Measurements from ENCODE around the gene KIAA1958. TPM values are rescaled to one million over a fixed set of nuclear protein-coding genes. Genes with fewer than 3 reads are reported as not detected.

Gene KIAA1958
- total RNA-seq, 1 donor from 2014 or later, result 12.0 TPM

GRCh38 chr9:112694706-112695555 lies 208.3 kb downstream of the KIAA1958 start:
- no peaks in the 10 kb centered on the region for H3K4me1 ChIP-seq (ENCODE audit: insufficient read depth, low read length)
- H4K20me1 ChIP-seq (ENCODE audit: insufficient read depth, low read length), result peaks cover 3% of the 10 kb centered on the region
- H3K9me3 ChIP-seq (ENCODE audit: insufficient read depth, low read depth, low read length), result no peaks in the 10 kb centered on the region
- Mint-ChIP-seq H3K27me3 (ENCODE audit: low read depth, unreplicated experiment) (no peaks in the 10 kb centered on the region), H3K4me3 (ENCODE audit: unreplicated experiment) (no peak overlapping the region), H3K36me3 (ENCODE audit: low read depth, unreplicated experiment) (peaks cover 25% of the 10 kb centered on the region), H3K9me3 (ENCODE audit: unreplicated experiment) (no peaks in the 10 kb centered on the region), H3K4me1 (ENCODE audit: low read depth, unreplicated experiment) (peaks cover 7% of the 10 kb centered on the region), H3K27ac (ENCODE audit: unreplicated experiment) (no peak overlapping the region)
- no peak overlapping the region for H3K4me3 ChIP-seq (ENCODE audit: insufficient read depth, low read depth, low read length)
- no peaks in the 10 kb centered on the region for H3K27me3 ChIP-seq (ENCODE audit: insufficient read depth, low read length)
- H3K4me2 ChIP-seq (ENCODE audit: low read length), result no peak overlapping the region
- peaks cover 14% of the 10 kb centered on the region for H3K36me3 ChIP-seq (ENCODE audit: insufficient read depth, low read length)
- no peaks in the 10 kb centered on the region for H3K79me2 ChIP-seq (ENCODE audit: insufficient read depth, low read length)
- TF ChIP-seq, protein P1, sequence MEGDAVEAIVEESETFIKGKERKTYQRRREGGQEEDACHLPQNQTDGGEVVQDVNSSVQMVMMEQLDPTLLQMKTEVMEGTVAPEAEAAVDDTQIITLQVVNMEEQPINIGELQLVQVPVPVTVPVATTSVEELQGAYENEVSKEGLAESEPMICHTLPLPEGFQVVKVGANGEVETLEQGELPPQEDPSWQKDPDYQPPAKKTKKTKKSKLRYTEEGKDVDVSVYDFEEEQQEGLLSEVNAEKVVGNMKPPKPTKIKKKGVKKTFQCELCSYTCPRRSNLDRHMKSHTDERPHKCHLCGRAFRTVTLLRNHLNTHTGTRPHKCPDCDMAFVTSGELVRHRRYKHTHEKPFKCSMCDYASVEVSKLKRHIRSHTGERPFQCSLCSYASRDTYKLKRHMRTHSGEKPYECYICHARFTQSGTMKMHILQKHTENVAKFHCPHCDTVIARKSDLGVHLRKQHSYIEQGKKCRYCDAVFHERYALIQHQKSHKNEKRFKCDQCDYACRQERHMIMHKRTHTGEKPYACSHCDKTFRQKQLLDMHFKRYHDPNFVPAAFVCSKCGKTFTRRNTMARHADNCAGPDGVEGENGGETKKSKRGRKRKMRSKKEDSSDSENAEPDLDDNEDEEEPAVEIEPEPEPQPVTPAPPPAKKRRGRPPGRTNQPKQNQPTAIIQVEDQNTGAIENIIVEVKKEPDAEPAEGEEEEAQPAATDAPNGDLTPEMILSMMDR (IDR thresholded peaks at IDR 0.05; ENCODE audit: insufficient read depth, low read depth, low read length), result no peak
- no peak for TF ChIP-seq EZH2 (IDR thresholded peaks at IDR 0.05; ENCODE audit: insufficient read depth, low read length)
- no peak overlapping the region for H3K27ac ChIP-seq (ENCODE audit: low read depth, low read length)
- H2AFZ ChIP-seq (ENCODE audit: low read depth, low read length), result no peak overlapping the region
- no peak overlapping the region for H3K9ac ChIP-seq (ENCODE audit: low read length)
- DNase-seq (ENCODE audit: low read depth), result no peak
- FAIRE-seq, result no peak

DNA sequence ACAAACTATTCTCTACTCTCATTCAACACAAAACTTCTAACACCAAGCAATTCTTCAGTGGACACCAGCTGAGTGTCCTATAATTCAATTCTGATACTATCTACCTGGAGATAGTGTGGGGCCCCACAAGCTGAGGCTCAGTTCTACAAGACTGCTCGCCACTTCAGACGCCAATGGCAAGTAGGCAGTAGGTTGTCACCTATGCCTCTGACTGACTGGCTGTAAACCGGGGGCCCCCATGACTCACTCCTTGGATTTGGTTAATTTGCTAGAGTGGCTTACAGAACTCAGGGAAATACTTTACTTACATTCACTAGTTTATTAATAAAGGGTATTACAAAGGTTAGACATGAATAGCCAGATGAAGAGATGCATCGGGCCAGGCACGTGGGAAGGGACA lies 209.8 kb downstream of the KIAA1958 start:
- no peak overlapping the region for H3K4me3 Mint-ChIP-seq (ENCODE audit: unreplicated experiment)
- no peak overlapping the region for H3K27ac ChIP-seq (ENCODE audit: low read depth, low read length)
- no peaks in the 10 kb centered on the region for H3K27me3 Mint-ChIP-seq (ENCODE audit: low read depth, unreplicated experiment)
- no peak for FAIRE-seq
- H3K9ac ChIP-seq (ENCODE audit: low read length), result no peak overlapping the region
- H2AFZ ChIP-seq (ENCODE audit: low read depth, low read length), result no peak overlapping the region
- peaks cover 10% of the 10 kb centered on the region for H3K4me1 Mint-ChIP-seq (ENCODE audit: low read depth, unreplicated experiment)
- peaks cover 3% of the 10 kb centered on the region for H4K20me1 ChIP-seq (ENCODE audit: insufficient read depth, low read length)
- H3K4me3 ChIP-seq (ENCODE audit: insufficient read depth, low read depth, low read length), result no peak overlapping the region
- H3K9me3 Mint-ChIP-seq (ENCODE audit: unreplicated experiment), result no peaks in the 10 kb centered on the region
- peaks cover 14% of the 10 kb centered on the region for H3K36me3 ChIP-seq (ENCODE audit: insufficient read depth, low read length)
- no peaks in the 10 kb centered on the region for H3K4me1 ChIP-seq (ENCODE audit: insufficient read depth, low read length)
- TF ChIP-seq, protein P1 (IDR thresholded peaks at IDR 0.05; ENCODE audit: insufficient read depth, low read depth, low read length), result no peak
- no peak for TF ChIP-seq EZH2 (IDR thresholded peaks at IDR 0.05; ENCODE audit: insufficient read depth, low read length)
- no peak for DNase-seq (ENCODE audit: low read depth)
- no peak overlapping the region for H3K4me2 ChIP-seq (ENCODE audit: low read length)
- H3K27ac Mint-ChIP-seq (ENCODE audit: unreplicated experiment), result no peak overlapping the region
- no peaks in the 10 kb centered on the region for H3K79me2 ChIP-seq (ENCODE audit: insufficient read depth, low read length)
- H3K36me3 Mint-ChIP-seq (ENCODE audit: low read depth, unreplicated experiment), result peaks cover 17% of the 10 kb centered on the region
- H3K9me3 ChIP-seq (ENCODE audit: insufficient read depth, low read depth, low read length), result no peaks in the 10 kb centered on the region
- H3K27me3 ChIP-seq (ENCODE audit: insufficient read depth, low read length), result no peaks in the 10 kb centered on the region

GRCh38 chr9:112699230-112699629 lies 212.6 kb downstream of the KIAA1958 start:
- Mint-ChIP-seq H3K36me3 (ENCODE audit: low read depth, unreplicated experiment) (peaks cover 12% of the 10 kb centered on the region), H3K27me3 (ENCODE audit: low read depth, unreplicated experiment) (no peaks in the 10 kb centered on the region), H3K4me3 (ENCODE audit: unreplicated experiment) (no peak overlapping the region), H3K9me3 (ENCODE audit: unreplicated experiment) (no peaks in the 10 kb centered on the region), H3K27ac (ENCODE audit: unreplicated experiment) (no peak overlapping the region), H3K4me1 (ENCODE audit: low read depth, unreplicated experiment) (peaks cover 10% of the 10 kb centered on the region)
- H4K20me1 ChIP-seq (ENCODE audit: insufficient read depth, low read length), result peaks cover 3% of the 10 kb centered on the region
- H3K4me2 ChIP-seq (ENCODE audit: low read length), result no peak overlapping the region
- no peak overlapping the region for H3K4me3 ChIP-seq (ENCODE audit: insufficient read depth, low read depth, low read length)
- H3K36me3 ChIP-seq (ENCODE audit: insufficient read depth, low read length), result peaks cover 8% of the 10 kb centered on the region
- FAIRE-seq (no peak), DNase-seq (ENCODE audit: low read depth) (no peak)
- H3K9me3 ChIP-seq (ENCODE audit: insufficient read depth, low read depth, low read length), result no peaks in the 10 kb centered on the region
- no peak overlapping the region for H3K9ac ChIP-seq (ENCODE audit: low read length)
- no peak for TF ChIP-seq EZH2 (IDR thresholded peaks at IDR 0.05; ENCODE audit: insufficient read depth, low read length)
- TF ChIP-seq, protein P1 (IDR thresholded peaks at IDR 0.05; ENCODE audit: insufficient read depth, low read depth, low read length), result no peak
- H3K27ac ChIP-seq (ENCODE audit: low read depth, low read length), result no peak overlapping the region
- no peaks in the 10 kb centered on the region for H3K27me3 ChIP-seq (ENCODE audit: insufficient read depth, low read length)
- peaks cover 4% of the 10 kb centered on the region for H3K79me2 ChIP-seq (ENCODE audit: insufficient read depth, low read length)
- H2AFZ ChIP-seq (ENCODE audit: low read depth, low read length), result no peak overlapping the region
- H3K4me1 ChIP-seq (ENCODE audit: insufficient read depth, low read length), result no peaks in the 10 kb centered on the region

Measured in astrocyte (in vitro differentiated cells and primary cell).